Erythroblast (primary cell): ENCODE data around the gene OTP.

ENCODE experiments used
- GATA1 ChIP-seq: IDR thresholded peaks from 2 replicates; pipeline ENCODE4 v1.6.1; 2011; ENCODE audit warnings: low read depth, mild to moderate bottlenecking, control low read depth, low read length, moderate library complexity
- POLR2A ChIP-seq: IDR thresholded peaks from 2 replicates; pipeline ENCODE4 v1.6.1; 2011; ENCODE audit warnings: mild to moderate bottlenecking, low read length

DNA sequence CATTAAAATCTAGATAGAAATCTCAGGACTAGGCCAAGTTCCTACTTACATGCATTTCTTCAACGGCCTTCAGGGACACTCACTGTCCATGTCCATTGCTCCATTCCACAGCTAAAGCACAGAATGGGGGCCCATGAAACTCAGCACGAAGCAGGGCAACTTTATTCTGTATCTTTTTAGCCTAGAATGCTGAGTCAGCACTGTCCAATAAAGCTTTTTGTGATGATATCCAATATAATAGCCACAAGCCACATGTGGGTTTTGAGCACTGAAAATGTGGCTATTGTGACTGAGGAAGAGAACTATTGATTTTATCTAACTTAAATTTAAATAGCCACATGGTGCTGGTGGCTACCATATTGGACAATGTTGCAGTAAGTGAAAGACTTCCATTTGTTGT is 21.6 kb downstream of the OTP start:
- TF ChIP-seq POLR2A (no peak), GATA1 (no peak)
